ENCODE data around the gene PCBP3. TPM values are rescaled to one million over a fixed set of nuclear protein-coding genes. Genes with fewer than 3 reads are reported as not detected.

PCBP3 gene
- polyA plus RNA-seq, 1 donor from 2014 or later, result 1.7 TPM

- Histone ChIP-seq H3K36me3 (ENCODE audit: insufficient read depth, low read length) (no peaks in the 10 kb centered on the region), H3K9me2 (ENCODE audit: insufficient read depth, low read length) (no peaks in the 10 kb centered on the region), H3K27ac (ENCODE audit: low read length) (no peak overlapping the region), H4K20me1 (ENCODE audit: insufficient read depth) (no peaks in the 10 kb centered on the region), H3F3A (ENCODE audit: insufficient read depth, low read length, poor library complexity, severe bottlenecking) (no peaks in the 10 kb centered on the region), H3K9me3 (ENCODE audit: low read length) (no peaks in the 10 kb centered on the region), H3K4me2 (ENCODE audit: low read length) (no peak overlapping the region), H3K9ac (ENCODE audit: low read length) (no peak overlapping the region), H2AFZ (ENCODE audit: low read depth, low read length) (no peak overlapping the region), H3K4me3 (ENCODE audit: low read length) (no peak overlapping the region), H3K27me3 (ENCODE audit: insufficient read depth, low read depth, low read length) (no peaks in the 10 kb centered on the region), H3K79me2 (replicated peaks; ENCODE audit: insufficient read depth, low read length) (no peaks in the 10 kb centered on the region)
- no peak for TF ChIP-seq EZH2 (IDR thresholded peaks at IDR 0.05; ENCODE audit: borderline replicate concordance, insufficient read depth, low read length, poor library complexity, severe bottlenecking)
- no peak for TF ChIP-seq RAD21 (conservative IDR thresholded peaks at IDR 0.05)
- no peak for TF ChIP-seq TAF1 (IDR thresholded peaks at IDR 0.05; ENCODE audit: low read depth)
- TF ChIP-seq MXI1 (conservative IDR thresholded peaks at IDR 0.05; ENCODE audit: poor library complexity, severe bottlenecking), result no peak
Measured at GRCh38 chr21:45852886-45853400, 209.4 kb downstream of the PCBP3 start.

GRCh38 chr21:45853703-45854342, 210.3 kb downstream of the PCBP3 start:
- no peak overlapping the region for H2AFZ ChIP-seq (ENCODE audit: low read depth, low read length)
- H3K9me3 ChIP-seq (ENCODE audit: low read length), result no peaks in the 10 kb centered on the region
- H3K79me2 ChIP-seq (replicated peaks; ENCODE audit: insufficient read depth, low read length), result no peaks in the 10 kb centered on the region
- H4K20me1 ChIP-seq (ENCODE audit: insufficient read depth), result no peaks in the 10 kb centered on the region
- H3K4me3 ChIP-seq (ENCODE audit: low read length), result no peak overlapping the region
- no peaks in the 10 kb centered on the region for H3K27me3 ChIP-seq (ENCODE audit: insufficient read depth, low read depth, low read length)
- TF ChIP-seq REST (IDR thresholded peaks at IDR 0.05; ENCODE audit: borderline replicate concordance), result no peak
- no peak for TF ChIP-seq EP300 (conservative IDR thresholded peaks at IDR 0.05; ENCODE audit: poor library complexity, severe bottlenecking)
- H3K27ac ChIP-seq (ENCODE audit: low read length), result no peak overlapping the region
- H3K36me3 ChIP-seq (ENCODE audit: insufficient read depth, low read length), result no peaks in the 10 kb centered on the region
- H3K9ac ChIP-seq (ENCODE audit: low read length), result no peak overlapping the region
- H3K4me2 ChIP-seq (ENCODE audit: low read length), result no peak overlapping the region
- H3F3A ChIP-seq (ENCODE audit: insufficient read depth, low read length, poor library complexity, severe bottlenecking), result no peaks in the 10 kb centered on the region
- H3K9me2 ChIP-seq (ENCODE audit: insufficient read depth, low read length), result no peaks in the 10 kb centered on the region

- Histone ChIP-seq H3K4me2 (ENCODE audit: low read length) (no peak overlapping the region), H3K79me2 (replicated peaks; ENCODE audit: insufficient read depth, low read length) (no peaks in the 10 kb centered on the region), H3K27ac (ENCODE audit: low read length) (no peak overlapping the region), H3K36me3 (ENCODE audit: insufficient read depth, low read length) (no peaks in the 10 kb centered on the region), H3K27me3 (ENCODE audit: insufficient read depth, low read depth, low read length) (no peaks in the 10 kb centered on the region), H3K4me3 (ENCODE audit: low read length) (no peak overlapping the region), H3K9me3 (ENCODE audit: low read length) (no peaks in the 10 kb centered on the region), H3K9me2 (ENCODE audit: insufficient read depth, low read length) (no peaks in the 10 kb centered on the region), H3F3A (ENCODE audit: insufficient read depth, low read length, poor library complexity, severe bottlenecking) (no peaks in the 10 kb centered on the region), H4K20me1 (ENCODE audit: insufficient read depth) (no peaks in the 10 kb centered on the region), H3K9ac (ENCODE audit: low read length) (no peak overlapping the region), H2AFZ (ENCODE audit: low read depth, low read length) (no peak overlapping the region)
- TF ChIP-seq POLR2AphosphoS5 (IDR thresholded peaks at IDR 0.05), result no peak
- TF ChIP-seq CTCF (IDR thresholded peaks at IDR 0.05; ENCODE audit: poor library complexity, severe bottlenecking), result no peak
- TF ChIP-seq EZH2 (IDR thresholded peaks at IDR 0.05; ENCODE audit: borderline replicate concordance, insufficient read depth, low read length, poor library complexity, severe bottlenecking), result no peak
- no peak for TF ChIP-seq EP300 (conservative IDR thresholded peaks at IDR 0.05; ENCODE audit: poor library complexity, severe bottlenecking)
- TF ChIP-seq REST (IDR thresholded peaks at IDR 0.05; ENCODE audit: borderline replicate concordance), result no peak
- TF ChIP-seq MXI1 (conservative IDR thresholded peaks at IDR 0.05; ENCODE audit: poor library complexity, severe bottlenecking), result no peak
- no peak for TF ChIP-seq SMC3 (conservative IDR thresholded peaks at IDR 0.05; ENCODE audit: poor library complexity)
- no peak for TF ChIP-seq TAF1 (IDR thresholded peaks at IDR 0.05; ENCODE audit: low read depth)
- TF ChIP-seq RAD21 (conservative IDR thresholded peaks at IDR 0.05), result no peak
Measured at GRCh38 chr21:45854690-45855247, 211.2 kb downstream of the PCBP3 start.

All from neural cell (in vitro differentiated cells).